HepG2 (cell line): Measurements from ENCODE around the gene SUPT6H. TPM values are rescaled to one million over a fixed set of nuclear protein-coding genes. Genes with fewer than 3 reads are reported as not detected.

ENCODE experiments used
- ASH2L ChIP-seq: fragments of 300-600, 200-600 bp; sonication (generic); IDR thresholded peaks from 2 replicates; pipeline ENCODE4 v1.7.0; 2017; ENCODE audit warnings: low read depth, mild to moderate bottlenecking, moderate library complexity, mixed read lengths, low read length; ENCODE audit not compliant: insufficient read length
- HMG20B ChIP-seq: conservative IDR thresholded peaks from 2 replicates; pipeline ENCODE4 v1.6.1; 2016; ENCODE audit warnings: missing genetic modification reagents, missing compliant biosample characterization
- IKZF1 ChIP-seq: fragments of 450-650 bp; IDR thresholded peaks from 2 replicates; pipeline ENCODE4 v1.7.1; 2016
- MAFF ChIP-seq: IDR thresholded peaks from 2 replicates; pipeline ENCODE4 v1.6.1; 2011; ENCODE audit warnings: low read depth, low read length, improper control_type of control experiment
- NR2C2 ChIP-seq: sonication (generic); formaldehyde crosslinking; IDR thresholded peaks from 2 replicates; pipeline ENCODE4 v1.4.0; 2020; ENCODE audit warnings: missing genetic modification reagents, mild to moderate bottlenecking, moderate library complexity, borderline replicate concordance
- SOX6 ChIP-seq, 2 experiments: fragments of 450-650 bp in 1 of 2; sonication (generic) in 1 of 2; formaldehyde crosslinking in 1 of 2; IDR thresholded peaks; 2 replicates each; pipeline versions ENCODE4 v1.4.0 to v1.6.1; 2017 to 2020; ENCODE audit warnings: antibody characterized with exemption in 1 of 2, mild to moderate bottlenecking in 1 of 2, missing genetic modification reagents in 1 of 2
- ZBTB3 ChIP-seq: sonication (generic); formaldehyde crosslinking; IDR thresholded peaks from 2 replicates; pipeline ENCODE4 v1.4.0; 2020; ENCODE audit warnings: low read depth, mild to moderate bottlenecking, moderate library complexity, missing genetic modification reagents, borderline replicate concordance
- ZNF121 ChIP-seq: sonication (generic); formaldehyde crosslinking; IDR thresholded peaks from 2 replicates; pipeline ENCODE4 v1.5.0; 2020; ENCODE audit warnings: mild to moderate bottlenecking, missing genetic modification reagents
- ZNF318 ChIP-seq: sonication (generic); formaldehyde crosslinking; IDR thresholded peaks from 2 replicates; pipeline ENCODE4 v1.4.0; 2020; ENCODE audit warnings: mild to moderate bottlenecking, missing genetic modification reagents
- ZNF414 ChIP-seq: sonication (generic); formaldehyde crosslinking; IDR thresholded peaks from 2 replicates; pipeline ENCODE4 v1.5.0; 2020; ENCODE audit warnings: missing genetic modification reagents
- ZNF501 ChIP-seq: sonication (generic); formaldehyde crosslinking; IDR thresholded peaks from 2 replicates; pipeline ENCODE4 v1.5.1; 2020; ENCODE audit warnings: mild to moderate bottlenecking, moderate library complexity, missing genetic modification reagents
- ZNF513 ChIP-seq: sonication (generic); formaldehyde crosslinking; conservative IDR thresholded peaks from 2 replicates; pipeline ENCODE4 v1.5.0; 2020; ENCODE audit warnings: missing genetic modification reagents
- ZNF589 ChIP-seq: sonication (generic); formaldehyde crosslinking; conservative IDR thresholded peaks from 2 replicates; pipeline ENCODE4 v1.8.0; 2022; ENCODE audit warnings: mild to moderate bottlenecking, moderate library complexity, missing genetic modification reagents
- ZNF746 ChIP-seq: sonication (generic); formaldehyde crosslinking; IDR thresholded peaks from 2 replicates; pipeline ENCODE4 v1.8.0; 2022; ENCODE audit warnings: mild to moderate bottlenecking, missing genetic modification reagents
- ZNF841 ChIP-seq: sonication (generic); formaldehyde crosslinking; IDR thresholded peaks from 2 replicates; pipeline ENCODE4 v1.8.1; 2023; ENCODE audit warnings: missing genetic modification reagents, borderline replicate concordance
- polyA plus RNA-seq, 8 experiments: library from polyadenylated mRNA; depleted of rRNA in 3 of 8; stranded (reverse) in 7 of 8; unstranded in 1 of 8; fragments of >200 nt; fragmentation: Illumina TruSeq in 4 of 8; extraction: Trizol in 4 of 8; gene quantifications; 2 replicates each; pipeline versions ENCODE4 v1.2.1 to v1.2.3, GENCODE V29; 2011 to 2016; ENCODE audit warnings: low read depth in 4 of 8, missing spikeins in 1 of 8, mixed read lengths in 1 of 8; ENCODE audit not compliant: insufficient read depth in 1 of 8
- total RNA-seq, 5 experiments: library from RNA; depleted of rRNA; stranded (reverse); fragments of >200 nt; fragmentation: Illumina TruSeq; extraction: Trizol; gene quantifications; 2 replicates each; pipeline ENCODE4 v1.2.3, GENCODE V29; 2016; ENCODE audit warnings: low read depth in 1 of 5

Gene SUPT6H
- total and polyA plus RNA-seq, 2 of the 13 experiments (the other 11 are each of a cell fraction or from before 2014, with no cell fraction given) = 32.7 to 39.9 TPM

- peak; percentile 68; the same call in 1 of the 2 replicates for TF ChIP-seq ZNF318
- no peak for TF ChIP-seq ZNF501 (CRISPR knock-in tag)
- no peak for TF ChIP-seq SOX6 (IDR thresholded peaks at IDR 0.05)
- peak; percentile 54 for TF ChIP-seq SOX6 (CRISPR knock-in tag; IDR thresholded peaks at IDR 0.05)
- TF ChIP-seq ASH2L = peak; percentile 49
- TF ChIP-seq IKZF1 = no peak
- no peak for TF ChIP-seq HMG20B (CRISPR knock-in tag)
- TF ChIP-seq ZNF513 (CRISPR knock-in tag) = no peak
- TF ChIP-seq ZNF414 (CRISPR knock-in tag) = 0 out of 2 replicates have a peak, but pooled peaks have one; percentile 2
- no peak for TF ChIP-seq MAFF
- 0 out of 2 replicates have a peak, but pooled peaks have one; percentile 40 for TF ChIP-seq NR2C2
- TF ChIP-seq ZNF841 (CRISPR knock-in tag) = no peak
- TF ChIP-seq ZNF589 (CRISPR knock-in tag) = no peak
- no peak for TF ChIP-seq ZBTB3 (CRISPR knock-in tag)
- peak; percentile 14; the same call in 1 of the 2 replicates for TF ChIP-seq ZNF746 (CRISPR knock-in tag)
- no peak for TF ChIP-seq ZNF121 (CRISPR knock-in tag)
Measured at GRCh38 chr17:28725660-28726225, 63.7 kb downstream of the SUPT6H start (continued).
